Transverse colon (tissue), 4 donors: ENCODE measurements around the gene GNB1L.

Source experiments
- EP300 ChIP-seq: sonication (generic); formaldehyde crosslinking; IDR thresholded peaks from one replicate; pipeline ENCODE4 v1.6.1; 2017; ENCODE audit warnings: antibody characterized with exemption, low read depth
- POLR2AphosphoS5 ChIP-seq, 3 donors: sonication (generic); formaldehyde crosslinking; IDR thresholded peaks; one replicate each; pipeline ENCODE4 v1.6.1; 2016; ENCODE audit warnings: antibody characterized with exemption in 3 of 3
- TF ChIP-seq, protein P1 (sequence below), 5 experiments: fragments of 200-600 bp in 3 of 5; fragments of 450-650 bp in 2 of 5; sonication (generic) in 3 of 5; IDR thresholded peaks; 1 replicate in 2 of 5; 2 replicates in 3 of 5; pipeline ENCODE4 v1.5.1; 2016 to 2017; ENCODE audit warnings: antibody characterized with exemption in 5 of 5, inconsistent platforms in 3 of 5, mild to moderate bottlenecking in 2 of 5, moderate library complexity in 1 of 5

- TF ChIP-seq, protein P1, sequence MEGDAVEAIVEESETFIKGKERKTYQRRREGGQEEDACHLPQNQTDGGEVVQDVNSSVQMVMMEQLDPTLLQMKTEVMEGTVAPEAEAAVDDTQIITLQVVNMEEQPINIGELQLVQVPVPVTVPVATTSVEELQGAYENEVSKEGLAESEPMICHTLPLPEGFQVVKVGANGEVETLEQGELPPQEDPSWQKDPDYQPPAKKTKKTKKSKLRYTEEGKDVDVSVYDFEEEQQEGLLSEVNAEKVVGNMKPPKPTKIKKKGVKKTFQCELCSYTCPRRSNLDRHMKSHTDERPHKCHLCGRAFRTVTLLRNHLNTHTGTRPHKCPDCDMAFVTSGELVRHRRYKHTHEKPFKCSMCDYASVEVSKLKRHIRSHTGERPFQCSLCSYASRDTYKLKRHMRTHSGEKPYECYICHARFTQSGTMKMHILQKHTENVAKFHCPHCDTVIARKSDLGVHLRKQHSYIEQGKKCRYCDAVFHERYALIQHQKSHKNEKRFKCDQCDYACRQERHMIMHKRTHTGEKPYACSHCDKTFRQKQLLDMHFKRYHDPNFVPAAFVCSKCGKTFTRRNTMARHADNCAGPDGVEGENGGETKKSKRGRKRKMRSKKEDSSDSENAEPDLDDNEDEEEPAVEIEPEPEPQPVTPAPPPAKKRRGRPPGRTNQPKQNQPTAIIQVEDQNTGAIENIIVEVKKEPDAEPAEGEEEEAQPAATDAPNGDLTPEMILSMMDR (IDR thresholded peaks at IDR 0.05), result no peak
- no peak for TF ChIP-seq EP300
- no peak for TF ChIP-seq POLR2AphosphoS5 (IDR thresholded peaks at IDR 0.05)
Observed at GRCh38 chr22:19836512-19836911, 18.2 kb downstream of the GNB1L start.
